ENCODE results near the gene PLEKHA8.

The PLEKHA8 gene

GRCh38 chr7:30028216-30028748 lies at the start of gene PLEKHA8:
TSS of gene PLEKHA8 (plus strand) at chr7:30028412. CDS start at chr7:30028763, 351 bp downstream.
- DNase-seq (ENCODE audit: low read depth in 2 of 2, low spot score in 1 of 2) = peak; percentile 55 to 76

- no peak for DNase-seq (ENCODE audit: low read depth in 2 of 2, low spot score in 1 of 2)
Measured at GRCh38 chr7:29980151-29980550, 48.1 kb upstream of the PLEKHA8 start.

DNA sequence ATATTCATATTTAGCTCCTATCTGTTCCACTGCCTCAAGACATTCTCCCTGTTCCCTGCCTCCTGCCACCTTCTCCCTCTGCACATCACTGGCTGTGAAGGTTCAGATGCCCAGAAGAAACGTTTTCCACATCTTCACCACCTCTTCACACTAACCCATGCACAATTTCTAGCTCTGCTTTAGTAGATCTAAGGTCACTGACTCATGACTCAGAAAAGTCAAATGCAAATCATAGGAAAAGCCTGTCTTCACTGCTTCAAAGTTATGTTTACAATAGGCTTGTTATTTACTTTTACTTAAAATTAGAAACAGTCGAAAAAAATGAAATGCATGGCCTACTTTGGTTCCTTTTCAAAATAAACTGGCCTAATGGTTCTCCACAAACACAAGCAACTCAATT lies 41.1 kb upstream of the PLEKHA8 start:
- no peak for DNase-seq (ENCODE audit: low read depth in 2 of 2, low spot score in 1 of 2)

GRCh38 chr7:29987811-29988317 lies 40.3 kb upstream of the PLEKHA8 start:
- no peak for DNase-seq (ENCODE audit: low read depth in 2 of 2, low spot score in 1 of 2)

DNA sequence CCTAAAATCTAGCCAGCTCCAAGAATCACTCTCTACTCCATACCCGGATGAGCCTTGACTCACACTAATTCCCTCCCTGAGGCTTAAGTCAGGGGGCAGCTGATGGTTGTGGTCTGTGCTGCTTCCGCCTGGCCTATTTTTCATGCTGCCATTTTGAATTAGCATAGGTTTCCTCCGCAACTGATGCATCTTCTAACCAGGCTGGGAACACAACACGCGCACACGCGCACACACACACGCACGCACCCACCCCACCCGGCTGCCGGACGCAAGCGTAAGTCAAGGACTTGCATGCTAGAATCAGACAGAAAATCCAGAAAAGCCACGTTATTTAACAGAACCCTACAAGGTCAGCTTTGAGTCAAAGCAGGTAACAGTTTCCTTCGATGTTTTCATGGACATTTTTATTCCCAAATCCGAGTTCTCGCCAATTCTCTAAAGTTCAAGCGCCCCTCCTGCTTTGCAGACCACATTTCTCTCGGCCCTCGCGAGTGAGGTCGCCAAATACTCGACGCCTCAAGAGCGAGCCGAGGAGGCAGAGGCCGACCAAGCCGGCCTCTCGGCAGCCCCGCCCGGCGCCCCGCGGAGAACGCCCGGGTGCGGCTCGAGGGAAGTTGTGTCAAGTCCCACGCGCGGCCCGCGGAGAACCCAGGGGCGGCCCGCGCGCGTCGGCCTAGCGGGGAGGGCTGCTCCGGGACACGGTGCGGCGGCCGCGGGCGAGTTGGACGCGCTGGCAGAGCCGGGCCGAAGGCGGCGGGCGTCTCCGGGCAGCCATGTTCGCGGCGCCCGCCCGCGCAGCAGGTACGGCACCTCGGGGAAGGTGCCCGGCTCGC lies 39.6 kb upstream of the PLEKHA8 start:
- no peak for DNase-seq (ENCODE audit: low read depth in 2 of 2, low spot score in 1 of 2)

DNA sequence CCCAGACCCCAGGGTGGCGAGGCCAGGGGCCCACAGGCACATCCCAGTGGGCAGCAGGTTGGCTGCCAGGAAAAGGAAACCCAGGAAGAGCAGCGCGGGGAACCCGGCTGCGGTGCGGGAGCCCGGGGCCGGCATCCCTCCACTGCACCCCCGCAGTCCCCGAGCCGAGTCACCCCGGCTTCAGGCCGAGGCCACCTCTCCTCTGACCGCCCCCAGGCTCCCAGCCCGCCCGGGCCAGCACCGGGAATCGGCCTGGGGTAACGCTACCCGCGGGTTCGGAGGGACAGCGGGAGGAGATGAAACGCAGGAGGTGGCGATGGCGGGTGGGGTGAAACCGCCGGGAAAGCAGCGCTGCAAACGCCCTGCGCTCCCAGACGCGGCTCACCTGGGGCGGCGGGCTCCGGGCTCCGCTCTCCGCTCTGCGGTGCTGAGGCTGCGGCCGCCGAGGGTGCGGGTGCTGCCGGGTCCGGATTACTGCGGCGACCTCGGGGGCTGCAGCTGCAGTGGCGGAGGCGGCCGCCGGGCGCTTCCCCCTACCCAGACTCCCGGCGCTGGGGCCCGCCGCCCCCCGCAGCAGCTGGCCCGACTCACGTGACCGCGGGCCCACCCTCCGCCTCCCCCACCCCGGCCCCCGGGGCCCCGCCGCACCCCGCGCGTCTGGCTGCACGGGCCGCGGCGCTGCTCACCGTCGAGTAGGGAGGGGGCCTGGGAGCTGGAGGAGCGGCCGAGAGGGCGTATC lies 38.8 kb upstream of the PLEKHA8 start, which contains the start of gene SCRN1:
TSS of gene SCRN1 (minus strand) at position 545 of the 739 bp plus-strand sequence. CDS start 20,734 bp downstream, outside the sequence.
- no peak for DNase-seq (ENCODE audit: low read depth in 2 of 2, low spot score in 1 of 2)

GRCh38 chr7:29990931-29991330 lies 37.3 kb upstream of the PLEKHA8 start:
- DNase-seq (ENCODE audit: low read depth in 2 of 2, low spot score in 1 of 2) = no peak

DNA sequence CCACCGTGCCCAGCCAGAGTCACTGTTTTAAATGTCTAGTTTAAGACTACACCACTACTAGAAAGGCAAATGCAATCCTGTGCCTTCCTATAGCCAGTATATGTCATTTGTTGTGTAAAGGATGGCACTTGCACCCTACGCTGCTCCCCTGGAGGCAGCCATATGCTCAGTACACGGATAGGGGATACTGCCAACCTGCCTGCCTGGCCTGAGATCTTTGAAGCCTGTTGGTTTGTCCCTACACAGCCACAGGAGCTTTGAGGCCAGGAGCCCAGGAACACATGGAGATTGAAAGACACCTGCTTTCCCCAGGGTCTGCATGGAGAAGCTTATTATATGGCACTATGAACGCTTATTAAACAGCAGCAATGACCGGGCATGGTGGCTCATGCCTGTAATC lies 36.3 kb upstream of the PLEKHA8 start:
- no peak for DNase-seq (ENCODE audit: low read depth in 2 of 2, low spot score in 1 of 2)

- no peak for DNase-seq (ENCODE audit: low read depth in 2 of 2, low spot score in 1 of 2)
Measured at GRCh38 chr7:29993140-29993539, 35.1 kb upstream of the PLEKHA8 start.

- no peak for DNase-seq (ENCODE audit: low read depth in 2 of 2, low spot score in 1 of 2)
Measured at GRCh38 chr7:29995652-29996051, 32.6 kb upstream of the PLEKHA8 start.

DNA sequence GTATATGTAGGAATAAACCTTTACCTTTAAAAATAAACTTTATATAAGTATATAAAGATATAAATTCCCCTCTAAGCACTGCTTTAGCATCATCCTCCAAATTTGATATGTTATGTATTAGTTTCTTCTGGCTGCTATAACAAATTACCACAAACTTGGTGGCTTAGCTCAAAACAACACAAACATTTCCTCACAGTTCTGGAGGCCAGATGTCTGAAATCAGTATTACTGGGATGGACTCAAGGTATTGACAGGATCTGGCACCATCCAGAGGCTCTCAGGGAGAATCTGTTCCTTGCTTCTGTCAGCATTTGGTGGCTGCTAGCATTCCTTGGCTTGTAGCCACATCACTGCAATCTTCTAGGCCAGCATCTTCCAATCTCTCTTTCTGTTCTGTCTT lies 31.9 kb upstream of the PLEKHA8 start:
- no peak for DNase-seq (ENCODE audit: low read depth in 2 of 2, low spot score in 1 of 2)

GRCh38 chr7:29998489-29998888 lies 29.7 kb upstream of the PLEKHA8 start:
- no peak for DNase-seq (ENCODE audit: low read depth in 2 of 2, low spot score in 1 of 2)

- DNase-seq (ENCODE audit: low read depth in 2 of 2, low spot score in 1 of 2) = no peak
Measured at GRCh38 chr7:30001998-30002397, 26.2 kb upstream of the PLEKHA8 start.

- no peak for DNase-seq (ENCODE audit: low read depth in 2 of 2, low spot score in 1 of 2)
Measured at GRCh38 chr7:30003098-30003497, 25.1 kb upstream of the PLEKHA8 start.

DNA sequence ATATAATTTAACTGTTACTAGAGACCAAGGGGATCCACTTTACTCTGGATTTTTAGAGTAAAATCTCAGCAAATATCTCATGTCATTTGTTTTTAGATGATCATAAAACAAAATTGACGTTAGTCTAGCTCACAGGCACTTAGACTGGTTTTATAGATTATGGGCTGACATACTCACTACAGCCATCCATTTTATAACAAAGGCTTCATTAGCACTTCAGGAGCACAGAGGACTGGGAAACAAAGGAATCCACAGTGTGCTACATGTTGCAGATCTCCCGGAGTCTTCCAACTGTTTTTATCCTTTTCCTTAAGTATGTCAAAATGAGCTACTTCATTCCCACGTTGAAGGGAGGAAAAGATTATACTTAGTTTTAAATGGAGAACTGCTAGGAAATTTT lies 22.7 kb upstream of the PLEKHA8 start:
- no peak for DNase-seq (ENCODE audit: low read depth in 2 of 2, low spot score in 1 of 2)

DNA sequence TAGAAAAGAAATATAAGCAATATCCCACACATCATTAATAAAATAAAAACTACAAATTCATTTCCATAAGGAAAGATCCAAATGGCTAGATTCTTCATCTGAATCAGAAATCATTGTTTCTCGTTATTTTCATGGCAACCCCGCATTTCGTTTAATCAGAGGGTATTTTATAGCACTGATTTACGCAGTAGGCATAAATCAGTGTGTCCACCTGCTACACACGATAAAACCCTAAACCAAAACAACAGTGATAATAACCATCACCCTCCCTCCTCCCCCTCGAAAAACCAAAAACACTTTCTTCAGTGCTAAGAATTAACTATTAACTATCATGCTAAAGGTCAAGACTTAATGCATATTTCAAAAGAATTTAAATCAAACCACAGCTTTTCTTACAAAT lies 18.2 kb upstream of the PLEKHA8 start:
- no peak for DNase-seq (ENCODE audit: low read depth in 2 of 2, low spot score in 1 of 2)

- DNase-seq (ENCODE audit: low read depth in 2 of 2, low spot score in 1 of 2) = no peak
Measured at GRCh38 chr7:30012757-30013156, 15.5 kb upstream of the PLEKHA8 start.

GRCh38 chr7:30018451-30018850 lies 9.8 kb upstream of the PLEKHA8 start:
- no peak for DNase-seq (ENCODE audit: low read depth in 2 of 2, low spot score in 1 of 2)

DNA sequence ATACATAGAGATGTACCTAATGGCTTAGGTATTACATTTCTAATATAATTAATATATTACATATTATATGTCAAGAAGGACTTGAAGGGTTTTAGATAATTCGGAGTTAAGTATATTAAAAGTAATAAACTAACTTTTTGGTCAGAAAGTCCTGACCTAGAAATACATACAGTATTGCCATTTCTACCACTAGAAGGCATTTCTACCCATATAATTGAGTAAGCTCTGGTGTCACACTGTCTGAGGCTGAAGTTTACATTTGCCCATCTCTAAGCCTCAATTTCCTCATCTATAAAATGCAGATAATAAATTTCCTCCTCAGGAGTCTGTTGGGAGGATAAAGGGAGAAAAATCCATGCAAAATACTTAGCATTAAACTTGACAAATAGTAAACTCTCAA lies 8.8 kb upstream of the PLEKHA8 start:
- DNase-seq (ENCODE audit: low read depth in 2 of 2, low spot score in 1 of 2) = no peak

- DNase-seq (ENCODE audit: low read depth in 2 of 2, low spot score in 1 of 2) = no peak
Measured at GRCh38 chr7:30019960-30020359, 8.3 kb upstream of the PLEKHA8 start.

GRCh38 chr7:30020535-30020934 lies 7.7 kb upstream of the PLEKHA8 start:
- no peak for DNase-seq (ENCODE audit: low read depth in 2 of 2, low spot score in 1 of 2)

DNA sequence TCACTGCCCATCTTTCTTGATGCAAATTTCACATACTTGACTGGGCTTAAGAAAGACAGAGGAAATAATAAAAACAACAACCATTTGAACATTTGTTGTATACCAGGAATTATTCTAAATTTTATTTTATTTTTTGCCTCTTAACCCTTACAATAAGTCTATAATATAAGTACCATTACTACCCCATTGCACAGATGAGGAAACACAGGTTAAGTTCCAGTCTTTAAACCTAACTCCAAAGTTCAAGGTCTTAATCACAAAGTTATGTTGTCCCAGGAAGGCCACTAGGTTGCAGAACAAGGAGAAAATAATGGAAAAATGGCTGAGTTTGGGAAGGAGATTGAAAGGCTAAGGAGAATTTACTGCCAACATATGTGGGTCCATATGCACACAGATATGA lies 5.2 kb upstream of the PLEKHA8 start:
- DNase-seq (ENCODE audit: low read depth in 2 of 2, low spot score in 1 of 2) = no peak

All from stimulated activated CD8-positive, alpha-beta memory T cell treated with anti-CD3 and anti-CD28 coated beads, Interleukin-4, amount 100 ng/mL, for 1 hour (primary cell).